Medulla oblongata (tissue), 1 donor: ENCODE results near the gene CDYL.
"Not testable (repeated sequence)": the region's sequence is repeated elsewhere in the genome, so short reads cannot be mapped to it uniquely, and the experiment has no call there.

Experiments used
- DNase-seq: peaks from one replicate; pipeline ENCODE4 v3.0.0-alpha.2; 2015; ENCODE audit errors: extremely low spot score

Gene CDYL

DNA sequence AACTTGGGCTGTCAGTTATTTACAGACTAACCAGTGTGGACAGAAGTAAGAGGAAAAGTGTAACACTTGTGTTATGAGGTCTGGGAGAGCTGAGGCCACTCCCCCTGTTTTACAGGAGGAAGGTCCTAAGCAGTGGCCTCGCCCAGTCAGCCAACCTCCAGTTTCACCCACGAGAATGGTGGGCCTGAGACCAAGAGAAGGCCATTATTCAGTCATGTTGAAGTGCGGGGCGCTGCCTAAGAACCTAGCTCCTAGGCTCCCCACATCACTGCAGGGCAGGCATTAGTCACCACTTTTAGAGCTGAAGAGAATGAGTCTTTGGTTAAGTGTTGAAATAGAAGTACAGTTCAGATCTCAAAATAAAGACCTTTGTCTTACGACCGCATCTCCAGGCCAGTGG, 27.9 kb downstream of the CDYL start:
- DNase-seq, result no peak

GRCh38 chr6:4805553-4806336, 29.5 kb downstream of the CDYL start:
- peak; percentile 55 for DNase-seq

- no peak for DNase-seq
Observed at GRCh38 chr6:4806337-4806725, 30.1 kb downstream of the CDYL start.

DNA sequence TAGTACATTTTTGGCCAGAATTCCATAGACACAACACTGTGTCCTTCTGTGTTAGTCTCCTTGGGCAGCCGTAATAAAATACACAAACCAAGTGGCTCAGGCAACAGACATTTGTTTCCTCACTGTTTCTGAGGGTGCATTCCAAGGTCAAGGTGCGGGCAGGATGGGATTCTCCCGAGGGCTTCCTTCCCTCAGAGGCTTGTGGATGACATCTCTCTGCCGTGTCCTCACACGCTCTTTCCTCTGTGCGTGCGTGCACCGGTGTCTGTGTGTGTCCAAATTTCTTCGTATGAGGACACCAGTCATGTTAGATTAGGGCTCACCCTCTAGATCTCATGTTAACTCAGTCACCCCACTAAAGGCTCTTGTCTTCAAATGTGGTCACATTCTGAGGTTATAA, 30.6 kb downstream of the CDYL start:
- no peak for DNase-seq

GRCh38 chr6:4808396-4808795, 32.2 kb downstream of the CDYL start:
- DNase-seq, result no peak

DNA sequence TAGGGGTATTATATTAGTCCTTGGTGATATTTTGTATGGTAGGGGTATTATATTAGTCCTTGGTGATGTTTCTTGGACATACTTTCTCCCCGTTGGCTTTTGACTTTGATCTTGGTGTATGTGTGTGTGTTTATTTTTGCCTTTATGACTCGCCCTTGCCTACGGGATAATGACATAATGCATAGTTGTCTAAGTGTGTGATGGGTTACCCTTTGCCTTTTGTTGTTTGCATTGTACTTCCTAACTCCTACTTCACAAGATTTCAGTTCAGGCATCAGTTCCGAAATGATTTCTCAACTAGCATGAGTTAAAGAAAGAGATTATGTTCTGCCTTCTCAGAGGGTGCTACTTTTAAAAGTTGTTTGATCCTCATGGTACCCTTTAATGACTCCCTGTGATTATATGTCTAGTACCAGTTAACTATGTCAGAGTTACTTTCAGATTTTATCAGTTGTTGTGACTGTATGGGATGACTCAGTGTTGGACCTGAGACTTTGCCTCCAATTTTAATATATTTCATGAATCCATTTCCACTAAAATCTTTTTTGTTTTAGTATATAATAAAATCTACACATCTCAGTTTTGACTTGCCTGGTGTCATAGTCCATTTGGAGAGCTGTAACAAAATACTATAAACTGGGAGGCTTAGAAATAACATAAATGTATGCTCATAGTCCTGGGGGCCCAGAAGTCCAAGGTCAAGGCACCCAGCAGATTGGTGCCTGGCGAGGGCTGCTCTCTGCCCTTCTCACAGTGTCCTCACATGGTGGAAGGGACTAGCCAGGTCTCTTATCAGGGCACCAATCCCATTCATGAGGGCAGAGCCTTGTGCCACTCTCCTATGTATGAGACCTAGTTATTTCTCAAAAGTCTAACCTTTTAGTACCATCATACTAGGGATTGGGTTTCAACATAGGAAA, 34.1 kb downstream of the CDYL start:
- no peak for DNase-seq

- no peak for DNase-seq
Observed at GRCh38 chr6:4812068-4812467, 35.9 kb downstream of the CDYL start.

- DNase-seq, result no peak
Observed at GRCh38 chr6:4813055-4813454, 36.9 kb downstream of the CDYL start.

GRCh38 chr6:4814212-4814611, 38.0 kb downstream of the CDYL start:
- no peak for DNase-seq

DNA sequence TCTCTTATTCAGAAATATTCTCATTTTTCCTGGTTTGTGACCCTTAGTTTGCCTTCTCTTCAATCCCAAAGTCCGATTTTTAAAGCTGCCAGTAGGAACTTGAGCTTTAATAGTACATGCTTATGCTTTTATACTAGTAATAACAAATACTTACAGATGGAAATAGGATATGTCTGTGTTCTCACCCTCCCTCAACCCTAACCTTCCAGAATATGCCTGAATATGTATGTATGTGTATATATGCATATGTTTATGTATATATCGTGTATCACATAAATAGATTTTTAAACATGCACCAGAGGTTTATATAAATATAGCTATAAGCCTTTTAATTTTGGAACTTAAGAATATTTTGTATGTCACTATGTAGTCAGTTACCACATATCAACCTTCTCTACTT, 38.8 kb downstream of the CDYL start:
- DNase-seq, result no peak

DNA sequence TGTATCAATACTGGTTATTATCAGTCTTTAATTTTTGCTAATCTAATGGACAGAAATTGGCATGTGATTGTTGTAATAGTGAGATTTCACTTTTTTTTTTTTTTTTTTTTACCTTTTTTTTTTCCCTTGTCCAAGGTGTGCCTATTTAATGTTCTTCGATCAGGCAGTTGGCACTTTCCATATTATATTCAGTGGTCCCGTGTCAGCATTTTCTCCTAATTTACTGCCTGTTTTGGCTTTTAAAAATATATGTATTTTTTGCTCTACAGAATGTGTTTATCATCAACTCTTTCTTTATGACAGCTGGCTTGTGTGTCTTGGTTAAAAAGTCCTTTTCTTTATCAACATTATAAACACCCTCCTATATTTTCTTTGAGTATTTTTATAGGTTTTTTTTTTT, 39.4 kb downstream of the CDYL start:
- DNase-seq, result no peak

GRCh38 chr6:4816904-4817303, 40.7 kb downstream of the CDYL start:
- no peak for DNase-seq

GRCh38 chr6:4817551-4817950, 41.3 kb downstream of the CDYL start:
- DNase-seq, result no peak

DNA sequence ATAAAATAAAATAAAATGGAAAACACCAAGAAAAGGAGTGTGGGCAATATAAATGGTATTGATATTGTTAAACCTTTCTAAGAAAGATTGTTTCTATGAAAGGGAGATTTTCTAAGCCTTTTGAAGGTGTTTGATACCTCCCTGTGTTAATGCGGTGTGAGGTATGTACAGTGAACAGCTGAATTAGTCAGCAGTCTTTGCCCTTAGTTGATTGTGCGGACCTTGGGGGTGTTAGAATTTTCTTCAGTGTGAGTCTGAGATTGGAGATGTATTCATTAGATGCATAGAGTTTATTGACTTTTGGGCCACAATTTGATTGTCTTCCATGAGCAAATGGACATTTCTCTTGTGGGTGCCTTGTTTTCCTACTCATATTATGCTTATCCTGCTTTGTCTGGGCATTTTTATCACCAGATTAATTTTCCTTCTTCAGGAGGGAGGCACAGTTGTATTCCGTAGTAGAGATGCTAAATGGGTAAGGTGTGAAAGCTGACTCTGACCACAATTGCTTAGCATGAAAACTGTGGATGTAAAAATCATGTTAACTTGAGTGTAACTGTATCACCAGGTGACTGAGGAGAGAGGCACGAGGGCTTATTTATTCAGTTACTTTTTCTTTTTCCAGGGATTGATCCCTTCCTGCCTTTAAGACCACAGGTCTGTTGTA, 42.2 kb downstream of the CDYL start:
- no peak for DNase-seq

- no peak for DNase-seq
Observed at GRCh38 chr6:4819706-4820283, 43.6 kb downstream of the CDYL start.

- no peak for DNase-seq
Observed at GRCh38 chr6:4820704-4821276, 44.6 kb downstream of the CDYL start.

- DNase-seq, result no peak
Observed at GRCh38 chr6:4822476-4822875, 46.3 kb downstream of the CDYL start.

GRCh38 chr6:4828187-4828698, 52.0 kb downstream of the CDYL start:
- DNase-seq, result no peak

DNA sequence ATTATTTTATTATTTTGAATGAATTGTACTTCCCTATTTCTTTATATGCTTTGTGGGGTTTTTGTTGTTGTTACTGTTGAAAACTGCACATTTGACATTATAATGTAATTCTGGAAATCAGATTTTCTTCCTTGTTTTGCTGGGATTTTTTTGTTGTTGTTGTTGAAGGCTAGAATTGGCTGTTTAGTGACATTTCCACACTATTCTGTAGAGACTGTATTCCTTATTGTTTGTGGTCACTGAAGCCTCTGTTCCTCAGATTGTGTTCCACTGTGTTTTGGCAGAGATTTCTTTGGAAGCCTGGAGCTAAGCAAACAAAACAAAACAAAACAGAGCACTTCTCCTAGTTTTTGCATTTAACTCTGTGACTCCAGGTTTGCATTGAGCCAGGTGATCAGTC, 52.9 kb downstream of the CDYL start:
- no peak for DNase-seq

GRCh38 chr6:4835540-4835939, 59.3 kb downstream of the CDYL start:
- not testable (repeated sequence) for DNase-seq

GRCh38 chr6:4840169-4840568, 64.0 kb downstream of the CDYL start:
- DNase-seq, result no peak

DNA sequence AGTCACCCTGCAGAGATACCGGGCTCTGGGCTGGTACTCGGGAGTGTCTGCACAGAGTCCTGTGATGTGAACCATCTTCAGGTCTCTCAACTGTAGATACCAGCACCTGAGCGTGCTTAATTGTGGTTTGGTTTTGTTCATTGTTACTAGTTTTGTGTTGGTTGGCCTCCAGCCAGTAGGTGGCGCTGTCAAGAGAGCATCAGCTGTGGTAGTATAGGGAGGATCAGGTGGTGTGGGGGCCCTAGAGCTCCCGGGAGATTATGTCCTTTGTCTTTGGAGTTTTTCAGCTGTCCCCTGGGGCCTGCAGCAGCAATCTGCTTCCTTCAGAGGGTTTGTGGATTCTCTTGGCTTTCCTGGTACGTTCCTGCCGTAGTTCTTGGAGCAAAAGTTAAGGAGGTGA, 67.9 kb downstream of the CDYL start:
- no peak for DNase-seq
